ENCODE measurements around the gene ARHGAP6.
A peak's percentile ranks its signal among the peaks of the same experiment; 100 is the strongest.

The ARHGAP6 gene

DNA sequence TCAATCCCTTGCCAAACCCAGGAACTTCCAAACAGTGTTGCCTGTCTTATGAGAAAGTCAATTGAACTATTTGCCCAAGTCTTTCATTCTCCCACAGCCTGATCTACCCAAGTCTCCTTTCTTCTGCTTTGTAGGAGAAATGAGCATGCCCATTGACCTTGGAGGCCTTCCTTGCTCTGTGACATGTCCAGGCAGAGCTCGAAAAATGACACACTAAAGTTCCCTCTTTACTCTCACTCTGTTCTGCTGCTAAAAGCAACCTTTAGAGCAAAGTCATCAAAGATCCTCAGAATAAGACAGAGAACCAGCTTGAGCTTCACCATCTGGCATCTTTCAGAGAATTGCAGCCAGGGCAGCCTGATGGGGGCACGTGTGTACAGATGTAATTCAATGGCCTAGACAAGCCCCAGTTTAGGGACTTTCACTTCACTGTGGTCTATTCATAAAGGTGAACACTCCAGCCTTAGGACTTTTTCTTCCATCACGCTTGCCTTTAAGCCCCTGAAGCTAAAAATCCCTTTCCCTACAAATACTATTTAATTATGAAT, 236.1 kb downstream of the ARHGAP6 start:
- DNase-seq (ENCODE audit: low spot score): no peak

DNA sequence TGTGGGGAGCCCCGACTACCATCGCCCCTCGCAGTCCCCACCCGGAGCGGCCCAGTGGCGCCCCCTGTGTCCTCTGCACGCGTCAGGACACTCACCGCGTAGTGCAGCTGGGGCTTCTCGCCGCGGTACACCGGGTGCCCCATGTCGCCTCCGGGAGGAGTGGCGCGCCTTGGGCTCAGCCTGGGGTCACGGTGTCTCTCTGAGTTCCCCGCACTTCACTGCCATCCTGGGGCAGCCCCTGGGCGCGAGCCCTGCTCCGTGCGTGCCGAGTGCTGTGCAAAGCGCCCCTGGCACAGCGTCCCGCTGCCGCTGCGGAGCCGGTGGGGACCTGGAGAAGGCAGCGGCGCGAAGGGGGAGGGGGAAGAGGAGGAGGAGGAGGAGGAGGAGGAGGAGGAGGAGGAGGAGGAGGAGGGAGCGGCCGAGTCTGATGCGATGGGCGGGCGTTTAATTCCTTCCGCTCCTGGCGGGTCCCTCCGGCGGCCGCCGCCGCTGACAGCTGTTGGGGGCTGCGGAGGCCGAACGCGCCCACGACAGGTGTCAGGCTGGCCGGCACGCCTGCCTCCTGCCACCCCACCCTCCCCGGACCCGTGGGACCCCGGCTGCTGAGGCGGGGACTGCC, 238.2 kb downstream of the ARHGAP6 start:
- DNase-seq (ENCODE audit: low spot score): no peak

DNA sequence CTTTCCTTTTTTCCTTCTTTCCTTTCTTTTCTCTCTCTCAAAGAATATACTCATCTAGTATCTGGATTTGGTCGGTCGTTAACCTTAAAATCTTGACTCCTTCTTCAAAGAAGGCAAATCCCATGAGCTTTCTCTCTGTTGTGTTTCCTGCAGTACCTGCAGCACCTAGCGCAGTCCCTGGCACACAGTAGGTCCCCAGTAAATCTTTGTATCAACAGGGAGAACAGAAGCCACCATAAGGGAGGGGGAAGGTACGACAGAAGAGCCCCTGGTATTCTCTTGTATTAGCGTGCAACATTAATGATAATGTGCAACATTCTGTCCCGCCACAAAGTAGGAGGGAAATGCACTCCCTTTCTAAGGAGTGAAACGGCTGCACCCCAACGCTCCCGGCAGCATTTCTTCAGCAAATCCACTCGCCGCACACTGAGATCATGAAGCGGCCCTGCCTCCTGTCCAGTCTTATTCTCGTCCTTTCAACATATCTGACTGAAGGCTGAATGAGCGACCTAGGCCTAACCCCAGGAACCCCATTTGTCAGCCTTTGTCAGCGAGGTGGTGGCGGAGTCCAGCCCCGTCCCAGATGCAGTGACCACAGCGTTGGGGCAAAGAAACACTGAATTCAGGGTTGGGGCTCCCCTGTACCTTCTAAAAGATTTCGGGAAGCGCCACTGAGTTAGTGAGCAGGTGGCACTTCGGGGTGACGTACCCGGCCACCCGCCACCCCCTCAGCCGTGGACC, 238.8 kb downstream of the ARHGAP6 start:
- no peak for DNase-seq (ENCODE audit: low spot score)

DNA sequence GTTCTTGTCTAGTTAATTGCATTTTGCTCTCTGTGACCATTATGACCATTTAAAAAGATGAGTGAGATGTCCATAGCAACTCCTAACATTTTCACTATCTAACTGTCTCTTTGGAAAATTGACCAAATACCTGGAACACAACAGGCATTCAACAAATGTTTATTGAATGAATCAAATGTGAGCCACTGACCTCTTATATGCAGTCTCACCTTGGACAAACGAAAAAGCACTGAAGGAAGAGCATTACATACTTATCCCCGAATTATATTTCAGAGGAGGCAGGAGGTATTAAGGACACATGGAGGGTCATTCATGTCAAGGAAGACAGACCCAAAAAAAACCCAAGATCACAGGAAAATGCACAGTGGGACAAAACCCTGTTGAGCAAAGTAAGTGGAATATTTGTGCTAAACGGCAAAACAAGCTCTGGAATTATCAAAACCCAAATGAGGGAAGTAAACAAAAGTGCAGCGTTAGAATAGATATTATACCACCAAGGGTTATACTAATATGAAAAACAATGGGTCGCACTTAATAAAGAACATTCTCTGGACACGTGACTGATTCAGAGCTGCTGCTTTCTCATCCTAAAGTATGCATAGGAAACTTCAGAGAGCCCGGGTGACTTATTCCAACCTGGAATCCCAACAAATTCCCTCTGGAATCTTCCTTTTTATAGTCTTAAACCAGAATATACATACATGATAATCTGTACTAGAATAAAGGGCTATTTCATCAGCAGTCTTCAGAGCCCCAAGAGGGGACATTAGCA, 240.6 kb downstream of the ARHGAP6 start:
- DNase-seq (ENCODE audit: low spot score): no peak

DNA sequence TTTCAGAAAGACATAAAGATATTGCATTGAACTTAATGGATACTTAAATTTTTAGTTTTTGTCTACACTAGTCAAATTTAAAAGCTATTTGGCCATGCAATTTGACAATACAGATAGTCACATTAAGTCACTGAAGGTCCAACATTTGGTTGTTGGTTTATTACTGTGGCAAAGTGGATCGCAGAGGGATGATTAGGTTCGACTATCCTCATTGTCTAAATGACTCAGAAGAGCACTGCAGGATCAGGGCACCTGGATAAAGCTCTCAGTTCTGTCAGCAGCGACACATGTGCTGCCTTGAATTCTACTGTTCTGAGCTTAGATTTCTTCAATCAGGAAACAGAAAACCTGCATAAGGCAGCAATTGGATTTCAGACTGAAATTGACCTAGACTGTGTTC, 241.8 kb downstream of the ARHGAP6 start:
- DNase-seq (ENCODE audit: low spot score): no peak

DNA sequence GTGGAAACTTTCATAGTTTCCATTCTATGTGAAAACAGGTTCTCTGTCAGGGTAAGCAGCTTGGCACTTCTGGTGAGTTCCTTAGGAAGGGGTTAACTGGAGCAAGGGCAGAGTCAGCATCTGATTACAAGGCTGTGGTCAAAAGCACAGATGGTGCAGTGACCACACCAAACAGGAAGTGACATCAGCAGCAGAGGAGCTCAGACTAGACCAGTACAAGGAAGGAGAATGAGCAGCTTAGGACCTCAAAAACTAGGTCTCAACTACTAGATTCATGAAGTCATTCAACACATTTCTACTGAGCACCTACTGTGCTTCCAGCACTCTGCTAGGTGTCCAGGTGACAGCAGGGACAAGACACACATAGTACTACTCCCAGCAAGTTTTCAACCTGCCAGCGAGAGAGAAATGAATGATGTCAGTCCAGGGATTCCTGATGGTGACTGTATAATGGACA, 242.3 kb downstream of the ARHGAP6 start:
- peak; percentile 4 for DNase-seq (ENCODE audit: low spot score)

DNA sequence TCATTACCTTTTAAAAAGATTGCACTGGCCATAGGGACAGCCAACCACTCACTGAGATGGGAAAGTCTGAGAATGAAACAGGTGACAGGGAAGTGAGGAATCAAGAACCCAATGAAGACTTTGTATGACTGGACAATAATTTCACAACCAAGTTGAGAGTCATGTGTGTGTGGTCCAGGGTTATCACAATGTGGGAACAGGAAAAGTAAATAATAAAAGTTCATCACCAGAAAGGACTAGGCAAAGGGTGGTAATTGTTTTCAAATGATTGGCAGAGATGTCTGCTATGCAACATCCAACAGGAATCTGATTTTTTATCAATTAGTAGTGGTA, 243.2 kb downstream of the ARHGAP6 start:
- no peak for DNase-seq (ENCODE audit: low spot score)

DNA sequence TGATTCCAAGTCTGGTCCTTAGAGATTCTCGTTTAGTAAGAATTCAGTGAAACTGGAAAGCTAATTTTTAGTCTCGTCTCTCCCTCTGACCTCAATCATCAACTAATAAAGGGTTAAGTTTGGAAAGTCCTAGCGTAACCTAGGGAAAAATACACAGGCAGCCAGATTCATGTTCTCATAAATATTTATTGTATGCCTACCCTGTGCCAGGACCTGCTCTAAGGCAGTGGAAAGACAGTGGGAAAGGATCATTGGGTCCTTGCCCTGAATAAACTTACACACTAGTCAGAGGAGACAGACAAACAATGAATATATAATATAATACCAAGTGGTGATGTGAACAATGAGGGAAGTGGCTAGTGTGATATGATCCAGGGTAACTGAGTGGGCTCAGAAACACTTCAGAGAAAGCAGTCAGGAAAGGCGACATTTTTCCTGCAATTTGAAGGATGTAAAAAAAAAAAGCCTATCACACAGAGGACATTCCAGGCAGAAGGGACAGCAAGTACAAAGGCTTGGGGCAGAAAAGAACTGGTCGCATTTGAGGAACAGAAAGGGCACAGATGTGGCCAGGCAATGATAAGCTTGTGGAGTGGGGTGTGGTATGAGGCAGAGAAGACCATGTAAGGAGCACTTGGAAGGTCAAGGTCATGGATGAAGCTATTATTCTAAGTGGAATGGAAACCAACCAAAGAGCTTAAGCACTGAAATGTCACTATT, 243.8 kb downstream of the ARHGAP6 start:
- no peak for DNase-seq (ENCODE audit: low spot score)

DNA sequence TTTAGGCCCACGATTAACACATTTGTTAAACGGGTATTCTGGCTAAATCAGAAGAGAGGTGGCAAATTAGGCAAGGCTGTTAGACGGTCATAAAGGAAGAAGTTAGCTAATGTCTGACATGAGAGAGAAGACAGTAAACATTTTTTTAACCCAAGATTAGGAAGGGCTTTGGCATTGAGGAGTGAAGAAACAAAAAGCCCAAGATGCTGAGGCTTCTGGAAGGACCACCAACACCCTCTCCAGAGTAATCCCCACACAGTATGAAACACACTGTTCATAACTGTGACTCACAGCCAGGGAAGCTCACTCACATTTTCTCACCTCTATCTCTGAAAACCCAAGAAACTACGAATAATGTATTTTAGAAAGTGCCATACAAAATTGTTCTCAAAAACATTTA, 244.9 kb downstream of the ARHGAP6 start:
- no peak for DNase-seq (ENCODE audit: low spot score)

DNA sequence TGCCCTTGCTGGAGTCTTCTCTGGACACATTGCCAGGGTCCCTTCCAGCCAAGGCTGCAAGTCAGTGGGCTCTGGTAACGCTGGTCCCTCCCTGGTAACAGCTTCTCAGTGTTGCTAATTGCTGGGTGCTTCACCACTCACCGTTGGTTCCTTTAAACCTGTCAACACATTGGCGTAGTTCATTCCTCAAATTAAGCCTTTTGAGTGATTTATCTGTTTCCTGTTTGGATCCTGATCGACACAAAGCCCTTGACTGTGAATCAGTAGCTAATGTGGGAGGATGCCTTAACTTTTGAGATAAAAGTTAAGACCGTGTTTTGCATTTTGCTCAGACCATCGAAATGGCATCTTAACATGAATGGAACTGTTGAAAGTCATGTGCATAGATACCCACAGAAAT, 246.6 kb downstream of the ARHGAP6 start:
- DNase-seq (ENCODE audit: low spot score): no peak

DNA sequence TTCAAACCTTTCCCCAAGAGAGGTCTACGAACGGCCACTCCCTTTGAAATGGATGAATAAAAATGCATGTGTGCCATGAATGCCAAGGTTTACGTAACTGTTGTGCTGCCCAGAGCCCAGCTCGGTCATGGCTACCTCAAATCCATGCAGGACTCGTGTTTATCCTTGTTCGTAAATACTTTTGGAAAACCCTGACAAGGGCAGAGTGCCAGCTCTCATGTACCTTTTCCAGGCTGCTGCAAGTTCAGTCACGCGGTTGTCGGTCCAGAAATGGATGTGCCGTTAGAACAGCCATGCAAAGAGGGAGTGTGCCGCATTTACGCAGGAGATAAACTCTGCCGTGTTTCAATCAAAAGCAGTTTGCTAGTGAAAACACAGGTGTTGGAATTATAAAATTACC, 249.1 kb downstream of the ARHGAP6 start:
- DNase-seq (ENCODE audit: low spot score): no peak

DNA sequence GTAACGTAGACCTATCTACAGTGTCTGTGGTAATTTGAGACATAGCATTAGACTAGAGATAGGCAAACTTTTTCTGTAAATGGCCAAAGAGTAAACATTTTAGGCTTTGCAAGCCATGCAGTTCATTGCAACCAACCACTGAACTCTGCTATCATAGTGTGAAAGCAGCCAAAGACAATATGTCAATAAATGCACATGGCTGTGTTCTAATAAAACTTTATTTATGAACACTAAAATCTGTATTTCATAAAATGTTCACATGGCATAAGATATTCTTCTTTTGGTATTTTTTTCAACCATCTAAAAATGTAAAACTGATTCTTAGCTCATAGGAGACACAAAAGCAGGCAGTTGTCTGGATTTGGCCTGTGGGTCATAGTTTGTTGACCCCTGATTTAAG, 251.6 kb downstream of the ARHGAP6 start:
- DNase-seq (ENCODE audit: low spot score): no peak

DNA sequence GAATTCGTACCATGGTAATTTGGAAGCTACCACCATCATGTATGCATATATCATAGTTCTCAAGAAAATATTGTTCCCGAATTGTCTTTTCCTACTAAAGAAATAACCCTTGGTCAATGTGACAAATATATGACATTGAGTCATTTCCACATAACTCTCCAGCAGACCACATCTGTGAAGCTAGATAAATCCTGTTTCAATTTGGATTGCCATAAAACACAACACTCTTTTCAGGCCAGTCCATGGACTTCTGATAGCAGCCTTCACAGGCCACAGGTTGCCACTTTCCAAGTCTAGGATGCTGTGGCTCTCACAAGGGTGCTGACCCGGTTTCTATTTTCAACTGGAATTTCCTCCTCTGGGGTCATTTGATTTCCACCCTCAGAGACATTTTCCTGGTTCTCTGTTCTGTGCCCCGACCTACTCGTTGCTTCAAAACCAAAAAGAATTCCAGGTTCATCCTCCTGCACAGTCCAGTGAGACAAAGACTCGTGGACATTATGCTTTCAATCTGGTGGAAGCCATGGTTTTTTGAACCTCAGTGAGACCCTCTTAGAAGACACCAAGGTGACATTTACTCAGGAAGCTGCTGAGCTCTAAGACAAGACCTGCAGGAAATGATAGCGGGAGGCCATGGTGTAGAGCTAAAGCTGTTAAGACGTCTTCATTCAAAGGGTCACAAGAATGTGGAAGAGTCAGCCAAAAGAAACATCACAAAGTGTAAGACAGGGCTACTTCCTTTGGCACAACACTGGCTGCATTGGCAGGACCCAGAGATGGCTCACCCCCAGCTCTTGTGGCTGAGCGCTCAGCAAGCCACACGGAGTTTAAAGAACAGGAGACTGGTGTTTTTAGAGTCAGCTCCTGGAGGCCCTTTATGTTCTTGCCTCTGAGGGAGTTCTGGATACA, 252.8 kb downstream of the ARHGAP6 start:
- DNase-seq (ENCODE audit: low spot score): no peak

DNA sequence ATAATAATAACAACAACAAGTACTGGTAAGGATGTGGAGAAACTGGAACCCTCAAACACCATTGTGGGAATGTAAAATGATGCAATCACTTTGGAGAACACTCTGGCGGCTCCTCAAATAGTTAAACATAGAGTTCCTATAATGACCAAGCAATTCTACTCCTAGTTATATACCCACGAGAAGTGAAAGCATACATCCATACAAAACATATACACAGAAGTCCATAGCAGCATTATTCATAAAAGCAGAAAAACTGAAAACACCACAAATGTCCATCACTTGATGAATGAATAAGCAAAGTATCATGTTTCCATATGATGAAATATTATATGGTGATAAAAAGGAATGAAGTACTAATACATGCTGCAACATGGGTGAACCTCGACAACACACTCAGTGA, 255.8 kb downstream of the ARHGAP6 start:
- DNase-seq (ENCODE audit: low spot score): no peak

DNA sequence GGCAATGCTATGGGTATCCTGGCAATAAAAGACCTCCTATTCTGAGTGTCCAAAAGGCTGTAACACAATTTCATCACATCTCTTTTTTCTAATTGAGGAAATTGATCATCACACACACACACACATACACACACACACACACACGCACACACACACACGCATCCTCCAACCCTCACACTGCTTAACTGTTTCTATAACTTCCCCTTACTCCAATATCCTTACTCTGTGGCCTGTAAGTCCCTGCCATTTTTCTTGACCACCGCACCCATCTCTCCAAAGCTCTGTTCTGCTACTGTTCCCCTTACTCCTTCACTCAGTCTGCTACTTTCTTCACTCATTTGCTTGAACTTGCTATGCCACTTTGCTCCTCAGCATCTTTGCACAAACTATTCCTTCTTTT, 256.9 kb downstream of the ARHGAP6 start:
- no peak for DNase-seq (ENCODE audit: low spot score)

DNA sequence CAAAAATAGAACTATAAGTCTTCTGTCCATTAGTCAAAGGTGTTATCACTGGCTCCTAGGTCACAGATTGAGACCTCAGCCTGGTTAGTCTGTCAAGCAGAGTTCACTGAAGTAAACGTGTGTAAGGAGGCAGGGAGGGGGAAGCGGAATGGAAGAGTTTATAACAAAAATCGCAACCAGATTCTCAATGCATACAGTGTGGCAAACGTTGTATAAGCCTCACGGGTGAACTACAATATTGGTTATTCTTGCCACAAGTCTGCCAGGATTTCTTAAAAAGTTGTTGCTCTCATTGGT, 257.7 kb downstream of the ARHGAP6 start:
- no peak for DNase-seq (ENCODE audit: low spot score)

DNA sequence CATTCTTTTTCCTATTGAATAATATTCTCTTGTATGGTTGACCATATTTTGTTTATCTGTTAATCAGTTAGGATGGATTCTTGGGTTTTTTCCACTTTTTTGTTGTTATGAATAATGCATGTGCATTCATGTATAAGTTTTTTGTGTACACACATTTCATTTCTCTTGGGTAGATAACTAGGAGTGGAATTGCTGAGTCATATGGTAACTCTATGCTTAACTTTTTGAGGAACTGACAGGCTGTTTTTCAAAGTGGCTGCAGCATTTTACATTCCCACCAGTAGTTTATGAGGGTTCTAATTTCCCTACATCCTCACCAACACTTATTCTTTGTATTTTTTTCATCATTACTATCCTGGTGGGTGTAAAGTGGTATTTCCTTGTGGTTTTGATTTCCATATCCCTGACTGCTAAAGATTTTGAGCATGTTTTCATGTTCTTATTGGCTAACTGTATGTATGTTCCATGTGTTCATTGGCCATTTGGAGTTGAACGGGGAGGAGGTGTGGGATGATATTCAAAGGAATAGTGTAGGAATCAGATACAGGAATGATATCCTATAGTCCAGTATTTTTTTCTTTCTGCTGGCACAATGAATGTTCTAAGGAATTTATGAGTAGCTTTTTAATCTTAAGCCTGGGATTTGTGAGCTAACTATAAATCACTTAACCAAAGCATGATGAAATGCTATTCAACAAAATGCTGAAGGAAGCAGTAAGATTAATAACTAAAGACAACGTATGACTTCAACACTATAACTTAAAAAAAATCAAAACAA, 258.2 kb downstream of the ARHGAP6 start:
- no peak for DNase-seq (ENCODE audit: low spot score)

DNA sequence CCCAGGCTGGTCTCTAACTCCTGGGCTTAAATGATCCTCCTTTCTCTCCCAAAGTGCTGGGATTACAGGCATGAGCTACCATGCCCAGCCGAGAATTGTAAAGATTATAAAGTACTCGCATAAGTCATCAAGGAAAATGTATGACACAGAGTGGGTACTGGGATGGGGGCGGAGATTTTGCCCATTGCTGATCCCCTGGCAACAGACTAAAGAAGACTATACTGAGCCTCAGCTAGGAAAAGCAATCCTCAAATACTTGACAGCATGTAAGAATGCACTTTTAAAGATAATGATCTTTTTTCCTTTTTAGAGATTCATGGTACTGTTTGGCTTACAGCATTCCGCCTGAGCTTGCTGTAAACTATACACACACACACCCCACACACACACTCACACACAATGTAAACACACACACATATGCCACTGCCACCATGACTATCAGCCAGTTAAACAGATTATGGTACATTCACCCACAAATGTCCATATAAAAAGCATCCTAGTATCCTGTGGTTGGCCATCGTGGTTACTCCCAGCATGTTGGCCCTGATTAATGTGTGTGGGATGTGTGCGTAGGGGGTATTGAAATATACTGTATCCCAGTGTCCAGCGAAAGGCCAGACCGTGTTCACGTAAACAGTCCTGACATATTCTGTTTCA, 259.5 kb downstream of the ARHGAP6 start:
- no peak for DNase-seq (ENCODE audit: low spot score)

DNA sequence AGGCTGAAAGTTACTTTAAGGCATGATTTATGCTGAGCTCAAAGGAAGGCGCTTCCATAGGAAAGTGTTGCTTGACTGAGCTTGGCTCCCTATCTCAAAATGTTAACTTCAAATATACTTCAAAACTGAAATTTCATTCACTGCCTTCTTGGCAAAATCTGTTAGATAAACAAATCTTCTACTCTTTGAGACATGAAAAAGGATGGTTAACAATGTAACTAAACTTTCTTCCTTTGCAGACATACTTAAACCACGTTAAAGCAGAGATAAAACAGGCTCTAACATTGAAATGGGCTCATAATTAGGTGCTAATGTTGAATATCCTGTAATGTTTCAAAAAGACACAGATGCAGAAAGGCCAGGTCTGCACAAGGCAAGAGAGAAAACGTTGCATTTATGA, 262.1 kb downstream of the ARHGAP6 start:
- no peak for DNase-seq (ENCODE audit: low spot score)

DNA sequence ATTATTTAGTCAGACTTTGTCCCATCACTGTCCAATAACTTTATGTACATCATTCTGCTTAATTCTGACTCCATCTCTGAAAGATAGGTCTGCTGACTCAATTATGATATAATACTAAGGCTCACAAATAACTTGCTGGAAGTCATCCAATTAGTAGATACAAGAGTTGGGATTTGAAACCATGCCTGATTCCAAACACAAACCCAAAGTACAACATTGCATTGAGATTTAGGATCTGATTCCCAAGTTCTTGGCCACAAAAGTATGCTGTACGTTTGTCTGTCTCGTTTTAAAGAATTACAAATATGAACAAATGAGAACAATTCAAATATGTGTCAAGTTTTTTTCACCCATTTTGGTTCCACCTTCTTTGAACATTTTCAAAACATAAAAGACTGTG, 263.8 kb downstream of the ARHGAP6 start:
- no peak for DNase-seq (ENCODE audit: low spot score)

Measured in NAMALWA (cell line).